Smooth muscle cell of the brain vasculature (primary cell): ENCODE measurements around the gene TMEM141.
"Not testable (repeated sequence)": the region's sequence is repeated elsewhere in the genome, so short reads cannot be mapped to it uniquely, and the experiment has no call there.

Experiments
- DNase-seq: peaks from one replicate; pipeline ENCODE4 v3.0.0-alpha.2; 2012; ENCODE audit warnings: low read depth, low spot score

The TMEM141 gene

GRCh38 chr9:136755302-136756133 is 35.6 kb upstream of the TMEM141 start:
- not testable (repeated sequence) for DNase-seq

- no peak for DNase-seq
Measured at GRCh38 chr9:136756134-136756438, 35.1 kb upstream of the TMEM141 start.

- DNase-seq: no peak
Measured at GRCh38 chr9:136756836-136757235, 34.3 kb upstream of the TMEM141 start.

- no peak for DNase-seq
Measured at GRCh38 chr9:136757328-136757727, 33.8 kb upstream of the TMEM141 start.

- no peak for DNase-seq
Measured at GRCh38 chr9:136757751-136758140, 33.4 kb upstream of the TMEM141 start.

- no peak for DNase-seq
Measured at GRCh38 chr9:136759001-136759400, 32.1 kb upstream of the TMEM141 start.

GRCh38 chr9:136759436-136760325 is 31.5 kb upstream of the TMEM141 start:
- no peak for DNase-seq

GRCh38 chr9:136760424-136760823 is 30.7 kb upstream of the TMEM141 start:
- no peak for DNase-seq

GRCh38 chr9:136760834-136761544 is 30.2 kb upstream of the TMEM141 start:
- peak; percentile 21 for DNase-seq

GRCh38 chr9:136761545-136761981 is 29.6 kb upstream of the TMEM141 start:
- no peak for DNase-seq

GRCh38 chr9:136762221-136762691 is 28.9 kb upstream of the TMEM141 start:
- no peak for DNase-seq

- DNase-seq: no peak
Measured at GRCh38 chr9:136762915-136763648, 28.1 kb upstream of the TMEM141 start.

GRCh38 chr9:136763649-136764035 is 27.5 kb upstream of the TMEM141 start:
- no peak for DNase-seq

- no peak for DNase-seq
Measured at GRCh38 chr9:136764301-136764891, 26.7 kb upstream of the TMEM141 start, which contains the start of gene LCN15. TSS of gene LCN15 (minus strand) at chr9:136764518. CDS start at chr9:136764488, 30 bp downstream.

GRCh38 chr9:136765041-136765440 is 26.1 kb upstream of the TMEM141 start:
- no peak for DNase-seq

GRCh38 chr9:136765745-136766409 is 25.3 kb upstream of the TMEM141 start:
- DNase-seq: not testable (repeated sequence)

GRCh38 chr9:136766410-136767120 is 24.6 kb upstream of the TMEM141 start:
- not testable (repeated sequence) for DNase-seq

GRCh38 chr9:136769710-136770191 is 21.4 kb upstream of the TMEM141 start:
- no peak for DNase-seq

GRCh38 chr9:136771907-136772415 is 19.2 kb upstream of the TMEM141 start:
- DNase-seq: no peak
